Measurements from ENCODE around the gene POLR2H.

The POLR2H gene

GRCh38 chr3:184361532-184361931 lies at the start of gene POLR2H, which contains the start of gene CLCN2:
POLR2H (plus strand) TSS chr3:184361710; CDS start chr3:184363493, 1,783 bp downstream.
CLCN2 (minus strand) TSS chr3:184361605; CDS start chr3:184361479, 126 bp downstream.
- TF ChIP-seq GATA3 (IDR thresholded peaks at IDR 0.05; ENCODE audit: low read depth, low read length) (no peak), GATA2 (IDR thresholded peaks at IDR 0.05; ENCODE audit: low read depth, low read length) (no peak)

- no peak for TF ChIP-seq GATA2 (IDR thresholded peaks at IDR 0.05; ENCODE audit: low read depth, low read length)
- TF ChIP-seq GATA3 (IDR thresholded peaks at IDR 0.05; ENCODE audit: low read depth, low read length) = no peak
Observed at GRCh38 chr3:184314363-184314699, 47.2 kb upstream of the POLR2H start, which contains the start of gene EIF4G1. EIF4G1 (plus strand) TSS chr3:184314606; CDS start chr3:184315797, 1,191 bp downstream.

DNA sequence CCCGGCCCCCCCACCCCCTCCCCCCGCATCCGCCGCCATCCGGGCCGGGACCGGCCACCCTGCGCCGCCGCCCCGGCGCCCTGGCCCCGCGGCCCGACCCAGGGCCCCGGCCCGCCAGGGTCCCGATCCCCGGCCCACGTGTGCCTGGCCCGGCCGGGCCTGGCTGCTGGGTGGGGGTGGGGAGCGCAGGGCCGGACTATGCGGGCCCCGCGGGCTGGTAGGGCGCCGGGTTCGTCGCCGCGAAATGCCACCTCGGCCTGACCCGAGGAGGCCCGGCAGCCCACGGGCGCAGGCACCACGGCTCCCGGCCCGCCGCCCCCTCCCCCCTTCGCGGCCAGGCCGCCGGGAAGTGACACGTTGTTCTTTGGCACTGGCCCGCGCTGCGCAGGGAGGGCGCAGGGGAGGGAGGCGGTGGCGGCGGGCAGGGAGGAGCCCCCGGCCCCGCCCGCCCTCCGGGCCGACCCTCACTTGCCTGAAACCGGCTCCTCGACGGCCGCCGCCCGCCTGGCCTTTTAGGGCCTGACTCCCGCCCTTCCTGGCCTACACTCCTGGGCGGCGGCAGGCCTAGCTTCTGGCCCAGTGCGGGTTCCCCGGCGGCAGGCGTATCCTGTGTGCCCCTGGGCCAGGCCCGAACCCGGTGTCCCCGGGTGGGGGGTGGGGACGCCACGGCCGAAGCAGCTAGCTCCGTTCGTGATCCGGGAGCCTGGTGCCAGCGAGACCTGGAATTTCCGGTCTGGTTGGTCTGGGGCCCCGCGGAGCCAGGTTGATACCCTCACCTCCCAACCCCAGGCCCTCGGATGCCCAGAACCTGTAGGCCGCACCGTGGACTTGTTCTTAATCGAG lies 46.6 kb upstream of the POLR2H start:
- TF ChIP-seq GATA3 (IDR thresholded peaks at IDR 0.05; ENCODE audit: low read depth, low read length) = no peak
- no peak for TF ChIP-seq GATA2 (IDR thresholded peaks at IDR 0.05; ENCODE audit: low read depth, low read length)

GRCh38 chr3:184315543-184315867 lies 46.0 kb upstream of the POLR2H start:
- TF ChIP-seq GATA3 (IDR thresholded peaks at IDR 0.05; ENCODE audit: low read depth, low read length) (no peak), GATA2 (IDR thresholded peaks at IDR 0.05; ENCODE audit: low read depth, low read length) (no peak)

- TF ChIP-seq GATA2 (IDR thresholded peaks at IDR 0.05; ENCODE audit: low read depth, low read length) (no peak), GATA3 (IDR thresholded peaks at IDR 0.05; ENCODE audit: low read depth, low read length) (no peak)
Observed at GRCh38 chr3:184315871-184316661, 45.4 kb upstream of the POLR2H start.

- no peak for TF ChIP-seq GATA2 (IDR thresholded peaks at IDR 0.05; ENCODE audit: low read depth, low read length)
- no peak for TF ChIP-seq GATA3 (IDR thresholded peaks at IDR 0.05; ENCODE audit: low read depth, low read length)
Observed at GRCh38 chr3:184316792-184317191, 44.7 kb upstream of the POLR2H start.

- TF ChIP-seq GATA3 (IDR thresholded peaks at IDR 0.05; ENCODE audit: low read depth, low read length) (no peak), GATA2 (IDR thresholded peaks at IDR 0.05; ENCODE audit: low read depth, low read length) (no peak)
Observed at GRCh38 chr3:184317201-184317600, 44.3 kb upstream of the POLR2H start.

DNA sequence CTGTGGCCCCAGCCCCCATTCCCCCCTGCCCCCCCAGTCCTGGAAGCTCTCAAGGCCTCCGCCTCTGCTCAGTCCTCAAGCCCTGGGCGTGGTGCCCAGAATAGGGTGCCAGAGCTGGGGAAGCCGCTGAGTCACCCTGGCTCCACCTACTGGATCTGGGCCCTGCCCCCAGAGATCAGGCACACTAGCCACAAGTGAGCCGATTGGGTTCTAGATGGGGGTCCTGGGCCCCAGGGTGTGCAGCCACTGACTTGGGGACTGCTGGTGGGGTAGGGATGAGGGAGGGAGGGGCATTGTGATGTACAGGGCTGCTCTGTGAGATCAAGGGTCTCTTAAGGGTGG lies 41.4 kb upstream of the POLR2H start:
- no peak for TF ChIP-seq GATA3 (IDR thresholded peaks at IDR 0.05; ENCODE audit: low read depth, low read length)
- TF ChIP-seq GATA2 (IDR thresholded peaks at IDR 0.05; ENCODE audit: low read depth, low read length) = no peak

DNA sequence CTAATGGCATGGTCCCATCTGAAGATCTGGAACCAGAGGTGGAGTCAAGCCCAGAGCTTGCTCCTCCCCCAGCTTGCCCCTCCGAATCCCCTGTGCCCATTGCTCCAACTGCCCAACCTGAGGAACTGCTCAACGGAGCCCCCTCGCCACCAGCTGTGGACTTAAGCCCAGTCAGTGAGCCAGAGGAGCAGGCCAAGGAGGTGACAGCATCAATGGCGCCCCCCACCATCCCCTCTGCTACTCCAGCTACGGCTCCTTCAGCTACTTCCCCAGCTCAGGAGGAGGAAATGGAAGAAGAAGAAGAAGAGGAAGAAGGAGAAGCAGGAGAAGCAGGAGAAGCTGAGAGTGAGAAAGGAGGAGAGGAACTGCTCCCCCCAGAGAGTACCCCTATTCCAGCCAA lies 39.8 kb upstream of the POLR2H start:
- no peak for TF ChIP-seq GATA3 (IDR thresholded peaks at IDR 0.05; ENCODE audit: low read depth, low read length)
- no peak for TF ChIP-seq GATA2 (IDR thresholded peaks at IDR 0.05; ENCODE audit: low read depth, low read length)

GRCh38 chr3:184322731-184323487 lies 38.6 kb upstream of the POLR2H start:
- TF ChIP-seq GATA3 (IDR thresholded peaks at IDR 0.05; ENCODE audit: low read depth, low read length) = no peak
- no peak for TF ChIP-seq GATA2 (IDR thresholded peaks at IDR 0.05; ENCODE audit: low read depth, low read length)

- TF ChIP-seq GATA2 (IDR thresholded peaks at IDR 0.05; ENCODE audit: low read depth, low read length) = no peak
- TF ChIP-seq GATA3 (IDR thresholded peaks at IDR 0.05; ENCODE audit: low read depth, low read length) = no peak
Observed at GRCh38 chr3:184323696-184324095, 37.8 kb upstream of the POLR2H start.

DNA sequence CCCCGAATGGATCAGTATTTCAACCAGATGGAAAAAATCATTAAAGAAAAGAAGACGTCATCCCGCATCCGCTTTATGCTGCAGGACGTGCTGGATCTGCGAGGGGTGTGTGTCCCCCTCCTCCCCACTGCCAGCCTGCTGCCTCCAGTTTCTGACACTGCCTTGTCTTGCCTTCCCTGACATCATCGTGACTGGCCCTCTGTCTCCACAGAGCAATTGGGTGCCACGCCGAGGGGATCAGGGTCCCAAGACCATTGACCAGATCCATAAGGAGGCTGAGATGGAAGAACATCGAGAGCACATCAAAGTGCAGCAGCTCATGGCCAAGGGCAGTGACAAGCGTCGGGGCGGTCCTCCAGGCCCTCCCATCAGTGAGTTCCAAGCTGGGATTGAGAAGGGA lies 36.2 kb upstream of the POLR2H start:
- TF ChIP-seq GATA2 (IDR thresholded peaks at IDR 0.05; ENCODE audit: low read depth, low read length) (no peak), GATA3 (IDR thresholded peaks at IDR 0.05; ENCODE audit: low read depth, low read length) (no peak)

DNA sequence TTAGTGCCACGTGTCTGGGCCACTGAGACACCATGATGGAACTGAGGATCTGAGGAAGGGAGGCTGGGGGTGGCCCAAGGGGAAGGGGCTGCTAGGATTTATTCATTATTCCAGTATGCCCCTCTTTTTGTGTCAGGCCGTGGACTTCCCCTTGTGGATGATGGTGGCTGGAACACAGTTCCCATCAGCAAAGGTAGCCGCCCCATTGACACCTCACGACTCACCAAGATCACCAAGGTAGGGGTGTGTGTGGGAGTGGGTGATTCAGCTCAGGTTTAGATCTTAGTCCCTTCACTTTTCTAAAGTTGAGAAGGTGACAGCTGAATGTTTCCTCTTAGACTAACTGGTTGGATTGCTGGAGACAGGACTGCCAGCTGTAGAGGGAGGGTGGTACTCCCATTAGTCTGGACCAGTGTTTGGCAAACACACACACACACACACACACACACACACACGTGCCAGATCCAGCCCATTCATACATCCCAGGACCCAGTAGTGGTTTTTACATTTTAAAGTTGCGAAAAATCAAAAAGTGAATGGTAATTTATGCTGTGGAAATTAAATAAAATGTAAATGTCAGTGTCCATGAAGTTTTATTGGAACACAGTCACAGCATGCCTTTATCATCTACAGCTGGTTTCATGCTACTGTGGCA lies 35.7 kb upstream of the POLR2H start:
- TF ChIP-seq GATA2 (IDR thresholded peaks at IDR 0.05; ENCODE audit: low read depth, low read length) (no peak), GATA3 (IDR thresholded peaks at IDR 0.05; ENCODE audit: low read depth, low read length) (no peak)

DNA sequence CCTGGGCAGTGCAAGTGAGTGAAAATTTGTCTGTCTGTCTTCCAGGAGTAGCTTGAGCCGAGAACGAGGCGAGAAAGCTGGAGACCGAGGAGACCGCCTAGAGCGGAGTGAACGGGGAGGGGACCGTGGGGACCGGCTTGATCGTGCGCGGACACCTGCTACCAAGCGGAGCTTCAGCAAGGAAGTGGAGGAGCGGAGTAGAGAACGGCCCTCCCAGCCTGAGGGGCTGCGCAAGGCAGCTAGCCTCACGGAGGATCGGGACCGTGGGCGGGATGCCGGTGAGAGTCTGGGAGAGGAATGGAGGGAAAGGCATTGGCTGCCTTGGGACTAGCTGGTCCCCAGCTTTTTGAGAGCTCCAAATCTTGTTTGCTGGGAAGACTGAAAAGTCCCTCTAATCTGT lies 34.3 kb upstream of the POLR2H start:
- TF ChIP-seq GATA2 (IDR thresholded peaks at IDR 0.05; ENCODE audit: low read depth, low read length) (no peak), GATA3 (IDR thresholded peaks at IDR 0.05; ENCODE audit: low read depth, low read length) (no peak)
